Rectal smooth muscle tissue (tissue), 1 donor: ENCODE data around the gene ANO4.

ENCODE experiments used
- H3K27ac ChIP-seq: one replicate; pipeline ENCODE4 v1.7.0; 2013; ENCODE audit warnings: low read depth, low read length, inconsistent platforms
- H3K27me3 ChIP-seq: one replicate; pipeline ENCODE4 v1.7.0; 2013; ENCODE audit warnings: low read length; ENCODE audit not compliant: control insufficient read depth, insufficient read depth
- H3K36me3 ChIP-seq: one replicate; pipeline ENCODE4 v1.7.0; 2013; ENCODE audit warnings: low read length; ENCODE audit not compliant: control insufficient read depth, insufficient read depth
- H3K4me1 ChIP-seq: one replicate; pipeline ENCODE4 v1.7.0; 2013; ENCODE audit warnings: low read length; ENCODE audit not compliant: control insufficient read depth, insufficient read depth
- H3K4me3 ChIP-seq: one replicate; pipeline ENCODE4 v1.7.0; 2013; ENCODE audit warnings: low read length
- H3K9ac ChIP-seq: one replicate; pipeline ENCODE4 v1.7.0; 2013; ENCODE audit warnings: low read length

The ANO4 gene

GRCh38 chr12:100991102-100991501 lies 196.5 kb downstream of the ANO4 start:
- no peaks in the 10 kb centered on the region for H3K27me3 ChIP-seq
- H3K4me1 ChIP-seq: no peaks in the 10 kb centered on the region
- H3K27ac ChIP-seq: no peak overlapping the region
- H3K9ac ChIP-seq: no peak overlapping the region
- no peaks in the 10 kb centered on the region for H3K36me3 ChIP-seq
- no peak overlapping the region for H3K4me3 ChIP-seq

DNA sequence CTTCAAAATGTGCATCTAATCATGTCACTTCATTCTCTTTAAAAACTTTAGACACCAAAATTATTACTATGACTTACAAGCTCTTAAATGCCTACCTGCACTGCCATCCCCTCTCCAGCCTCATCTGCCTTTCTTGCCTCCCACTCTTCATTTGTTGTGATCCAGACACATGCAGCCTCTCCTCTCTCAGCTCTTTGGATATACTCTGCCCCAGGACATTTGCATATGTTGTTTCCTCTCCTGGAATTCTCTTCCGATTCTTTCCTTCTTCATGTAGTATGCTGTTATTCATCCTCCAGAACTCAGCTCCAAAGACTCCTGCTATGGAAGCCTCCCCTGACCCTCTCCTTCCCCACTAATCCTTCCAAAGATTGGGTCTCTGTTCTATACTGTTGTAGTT lies 197.6 kb downstream of the ANO4 start:
- H3K4me3 ChIP-seq: no peak overlapping the region
- H3K27ac ChIP-seq: no peak overlapping the region
- H3K4me1 ChIP-seq: no peaks in the 10 kb centered on the region
- no peaks in the 10 kb centered on the region for H3K27me3 ChIP-seq
- no peaks in the 10 kb centered on the region for H3K36me3 ChIP-seq
- no peak overlapping the region for H3K9ac ChIP-seq

DNA sequence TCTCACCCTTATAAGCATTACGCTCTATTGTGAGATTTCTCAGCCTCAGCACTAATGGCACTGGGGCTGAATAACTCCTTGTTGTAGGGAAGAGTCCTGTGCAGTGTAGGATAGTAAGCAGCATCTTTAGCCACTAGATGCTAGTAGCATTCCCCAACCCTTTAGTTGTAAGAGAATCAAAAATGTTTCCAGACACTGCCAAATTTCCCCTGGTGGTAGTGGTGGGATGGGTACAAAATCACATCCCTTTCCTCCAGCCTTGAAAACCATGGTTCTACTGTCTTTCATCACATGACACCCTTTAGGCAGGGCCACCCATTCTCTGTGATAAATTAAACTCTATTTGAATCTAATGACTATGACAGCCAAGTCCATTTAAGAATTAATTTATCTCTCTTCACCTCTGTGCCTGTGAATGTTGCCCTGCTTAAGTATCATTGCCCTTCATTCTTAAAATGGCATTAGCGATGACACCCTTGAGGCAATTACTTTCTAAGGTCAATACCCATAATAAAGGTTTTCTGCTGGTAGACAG lies 199.4 kb downstream of the ANO4 start:
- Histone ChIP-seq H3K4me1 (no peaks in the 10 kb centered on the region), H3K4me3 (no peak overlapping the region)

DNA sequence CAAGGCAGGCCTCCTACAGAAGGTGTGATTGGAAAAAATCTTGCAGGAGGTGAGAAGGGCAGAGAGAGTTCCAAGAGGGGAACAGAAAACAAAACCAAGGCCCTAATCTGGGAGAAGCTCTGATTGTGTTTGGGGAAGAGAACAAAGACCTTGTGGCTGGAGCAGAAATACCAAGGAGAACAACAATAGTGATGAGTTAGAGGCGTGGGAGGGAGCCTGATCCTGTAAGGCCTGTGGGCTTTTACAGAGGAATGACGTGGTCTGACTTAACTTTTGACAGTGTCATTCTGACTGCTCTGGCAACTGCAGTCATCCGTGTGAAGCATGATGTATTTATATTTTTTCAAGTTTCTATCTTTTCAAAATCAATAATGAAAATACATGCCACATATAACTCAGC lies 200.6 kb downstream of the ANO4 start:
- Histone ChIP-seq H3K9ac (no peak overlapping the region), H3K36me3 (no peaks in the 10 kb centered on the region), H3K27me3 (no peaks in the 10 kb centered on the region), H3K27ac (no peak overlapping the region), H3K4me3 (no peak overlapping the region), H3K4me1 (no peaks in the 10 kb centered on the region)

More for the DNA sequence above, 199.4 kb downstream of the ANO4 start:
- no peak overlapping the region for H3K9ac ChIP-seq
- H3K27me3 ChIP-seq: no peaks in the 10 kb centered on the region
- no peaks in the 10 kb centered on the region for H3K36me3 ChIP-seq
- no peak overlapping the region for H3K27ac ChIP-seq

- no peaks in the 10 kb centered on the region for H3K27me3 ChIP-seq
- no peak overlapping the region for H3K9ac ChIP-seq
- H3K27ac ChIP-seq: no peak overlapping the region
- no peaks in the 10 kb centered on the region for H3K36me3 ChIP-seq
- no peaks in the 10 kb centered on the region for H3K4me1 ChIP-seq
- H3K4me3 ChIP-seq: no peak overlapping the region
Observed at GRCh38 chr12:100995771-100996170, 201.2 kb downstream of the ANO4 start.

DNA sequence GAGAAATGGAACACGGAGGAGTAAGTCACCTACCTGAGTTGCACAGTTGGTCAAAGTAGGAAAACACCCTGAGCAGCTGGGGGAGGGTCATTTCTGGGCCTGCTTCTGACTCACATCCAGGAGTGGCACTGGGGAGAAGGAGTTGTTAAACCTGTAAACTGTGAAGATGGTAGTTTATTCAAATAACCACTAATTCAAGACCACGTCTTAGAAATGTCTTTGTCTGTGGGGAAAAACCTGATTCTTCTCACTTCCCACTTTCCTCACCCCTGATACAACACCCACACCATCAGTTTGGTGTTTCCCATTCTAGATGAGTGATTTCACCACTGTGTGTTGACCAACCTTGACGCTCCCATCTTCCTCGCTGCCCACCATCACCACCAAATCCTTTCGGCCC lies 207.1 kb downstream of the ANO4 start:
- Histone ChIP-seq H3K4me3 (no peak overlapping the region), H3K27me3 (no peaks in the 10 kb centered on the region), H3K4me1 (no peaks in the 10 kb centered on the region), H3K36me3 (no peaks in the 10 kb centered on the region), H3K9ac (no peak overlapping the region), H3K27ac (no peak overlapping the region)

- Histone ChIP-seq H3K9ac (no peak overlapping the region), H3K4me3 (no peak overlapping the region), H3K27ac (no peak overlapping the region), H3K36me3 (no peaks in the 10 kb centered on the region), H3K27me3 (no peaks in the 10 kb centered on the region), H3K4me1 (no peaks in the 10 kb centered on the region)
Observed at GRCh38 chr12:101002696-101003419, 208.3 kb downstream of the ANO4 start.

DNA sequence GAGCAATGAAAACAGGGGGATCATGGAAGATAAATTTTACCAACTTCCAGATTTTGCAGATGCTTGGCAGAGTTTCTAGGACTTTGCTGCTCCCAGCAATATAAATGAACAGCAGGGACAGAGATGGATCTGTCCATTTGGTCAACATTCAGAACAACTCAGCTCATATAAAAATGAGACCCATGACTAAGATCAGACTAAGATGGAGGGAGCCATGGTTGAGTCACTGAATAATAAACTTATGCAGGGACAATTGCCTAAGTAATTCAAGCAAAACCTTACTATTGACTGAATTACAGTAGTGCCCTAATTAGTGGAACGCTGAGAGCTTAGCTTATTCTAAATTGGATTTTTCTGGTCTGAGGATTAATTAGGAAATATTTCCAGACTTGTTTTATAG lies 210.3 kb downstream of the ANO4 start:
- Histone ChIP-seq H3K36me3 (no peaks in the 10 kb centered on the region), H3K4me3 (no peak overlapping the region), H3K9ac (no peak overlapping the region), H3K27me3 (no peaks in the 10 kb centered on the region), H3K27ac (no peak overlapping the region), H3K4me1 (no peaks in the 10 kb centered on the region)

- no peak overlapping the region for H3K27ac ChIP-seq
- no peaks in the 10 kb centered on the region for H3K4me1 ChIP-seq
- no peak overlapping the region for H3K9ac ChIP-seq
- H3K27me3 ChIP-seq: no peaks in the 10 kb centered on the region
- no peak overlapping the region for H3K4me3 ChIP-seq
- H3K36me3 ChIP-seq: no peaks in the 10 kb centered on the region
Observed at GRCh38 chr12:101009274-101009673, 214.7 kb downstream of the ANO4 start.

DNA sequence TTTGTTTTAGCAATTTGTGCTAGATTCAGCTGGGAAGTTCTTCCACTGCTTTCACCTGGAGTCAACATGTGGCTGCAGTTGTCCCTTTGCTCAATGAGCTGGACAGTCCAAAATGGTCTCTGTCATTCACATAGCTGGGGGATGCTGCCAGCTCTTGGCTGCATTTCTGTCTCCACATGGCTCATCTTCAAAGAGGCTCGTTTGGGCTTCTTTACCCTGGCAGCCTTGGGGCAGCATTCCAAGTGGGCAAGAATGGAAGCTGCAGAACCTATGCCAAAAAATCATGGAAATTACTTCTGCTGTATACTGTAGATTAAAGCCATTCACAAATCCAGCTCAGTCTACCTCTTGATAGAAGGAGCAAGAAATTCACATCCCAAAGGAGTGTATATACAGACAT lies 216.3 kb downstream of the ANO4 start:
- Histone ChIP-seq H3K27me3 (no peaks in the 10 kb centered on the region), H3K9ac (no peak overlapping the region), H3K36me3 (no peaks in the 10 kb centered on the region), H3K27ac (no peak overlapping the region), H3K4me1 (no peaks in the 10 kb centered on the region), H3K4me3 (no peak overlapping the region)

- no peaks in the 10 kb centered on the region for H3K4me1 ChIP-seq
- H3K9ac ChIP-seq: no peak overlapping the region
- no peak overlapping the region for H3K27ac ChIP-seq
- H3K36me3 ChIP-seq: no peaks in the 10 kb centered on the region
- no peaks in the 10 kb centered on the region for H3K27me3 ChIP-seq
- no peak overlapping the region for H3K4me3 ChIP-seq
Observed at GRCh38 chr12:101013993-101014392, 219.4 kb downstream of the ANO4 start.

DNA sequence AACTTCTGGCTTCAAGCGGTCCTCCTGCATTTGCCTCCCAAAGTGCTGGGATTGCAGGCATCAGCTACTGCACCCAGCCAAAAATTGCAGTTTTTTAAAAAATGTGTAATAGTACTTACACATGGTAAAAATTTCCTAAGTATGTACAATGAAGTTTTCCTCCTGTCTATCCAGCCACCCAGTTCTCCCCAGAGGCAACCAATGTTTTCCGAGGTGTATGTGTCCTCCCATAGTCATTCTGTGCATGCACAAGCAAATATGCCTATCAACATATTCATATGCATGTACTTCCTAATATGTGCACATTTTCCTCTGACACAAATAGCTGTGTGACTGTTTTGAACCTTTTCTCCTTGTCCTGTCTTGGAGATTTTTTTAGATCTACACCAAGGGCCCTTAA lies 220.5 kb downstream of the ANO4 start:
- H3K27me3 ChIP-seq: no peaks in the 10 kb centered on the region
- no peaks in the 10 kb centered on the region for H3K36me3 ChIP-seq
- no peaks in the 10 kb centered on the region for H3K4me1 ChIP-seq
- no peak overlapping the region for H3K27ac ChIP-seq
- no peak overlapping the region for H3K9ac ChIP-seq
- no peak overlapping the region for H3K4me3 ChIP-seq

GRCh38 chr12:101018540-101018939 lies 224.0 kb downstream of the ANO4 start:
- no peak overlapping the region for H3K9ac ChIP-seq
- H3K4me1 ChIP-seq: no peaks in the 10 kb centered on the region
- no peak overlapping the region for H3K27ac ChIP-seq
- no peaks in the 10 kb centered on the region for H3K36me3 ChIP-seq
- H3K4me3 ChIP-seq: no peak overlapping the region
- H3K27me3 ChIP-seq: no peaks in the 10 kb centered on the region
